D721Med (cell line): ENCODE results near the gene KIF5A.

Experiments
- DNase-seq: peaks from one replicate; pipeline ENCODE4 v3.0.0; 2011; ENCODE audit warnings: low spot score; ENCODE audit not compliant: insufficient read length
- FAIRE-seq: peaks from 2 replicates; lab custom pipeline; 2011; peaks lifted over from hg19 to GRCh38; lab: Jason Lieb, UNC
- TF ChIP-seq, protein P1 (sequence below): IDR thresholded peaks from 2 replicates; pipeline ENCODE4 v1.5.1; 2012; ENCODE audit warnings: mild to moderate bottlenecking, control low read depth; ENCODE audit not compliant: insufficient read depth; ENCODE audit errors: missing control alignments

Gene KIF5A

DNA sequence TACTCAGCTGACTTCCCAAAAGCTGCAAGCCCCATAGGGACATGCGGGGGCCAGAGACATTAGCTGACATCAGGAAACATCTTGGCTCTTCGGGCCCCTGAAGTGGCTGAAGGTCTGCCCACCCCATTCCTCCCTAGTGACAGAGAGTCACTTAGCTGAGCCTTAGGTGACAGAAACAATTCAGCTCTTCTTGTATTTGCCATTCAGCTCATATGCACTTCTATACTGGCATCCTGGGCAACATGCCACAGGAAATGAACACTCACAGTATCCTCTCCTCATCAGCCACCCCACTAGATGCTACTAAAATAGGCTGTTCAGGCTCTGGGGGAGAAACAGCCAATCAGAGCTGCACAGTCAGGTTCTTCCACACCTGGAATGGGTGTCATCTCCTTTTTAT lies 6.3 kb upstream of the KIF5A start:
- no peak for FAIRE-seq
- DNase-seq = no peak
- TF ChIP-seq, protein P1, sequence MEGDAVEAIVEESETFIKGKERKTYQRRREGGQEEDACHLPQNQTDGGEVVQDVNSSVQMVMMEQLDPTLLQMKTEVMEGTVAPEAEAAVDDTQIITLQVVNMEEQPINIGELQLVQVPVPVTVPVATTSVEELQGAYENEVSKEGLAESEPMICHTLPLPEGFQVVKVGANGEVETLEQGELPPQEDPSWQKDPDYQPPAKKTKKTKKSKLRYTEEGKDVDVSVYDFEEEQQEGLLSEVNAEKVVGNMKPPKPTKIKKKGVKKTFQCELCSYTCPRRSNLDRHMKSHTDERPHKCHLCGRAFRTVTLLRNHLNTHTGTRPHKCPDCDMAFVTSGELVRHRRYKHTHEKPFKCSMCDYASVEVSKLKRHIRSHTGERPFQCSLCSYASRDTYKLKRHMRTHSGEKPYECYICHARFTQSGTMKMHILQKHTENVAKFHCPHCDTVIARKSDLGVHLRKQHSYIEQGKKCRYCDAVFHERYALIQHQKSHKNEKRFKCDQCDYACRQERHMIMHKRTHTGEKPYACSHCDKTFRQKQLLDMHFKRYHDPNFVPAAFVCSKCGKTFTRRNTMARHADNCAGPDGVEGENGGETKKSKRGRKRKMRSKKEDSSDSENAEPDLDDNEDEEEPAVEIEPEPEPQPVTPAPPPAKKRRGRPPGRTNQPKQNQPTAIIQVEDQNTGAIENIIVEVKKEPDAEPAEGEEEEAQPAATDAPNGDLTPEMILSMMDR = no peak

DNA sequence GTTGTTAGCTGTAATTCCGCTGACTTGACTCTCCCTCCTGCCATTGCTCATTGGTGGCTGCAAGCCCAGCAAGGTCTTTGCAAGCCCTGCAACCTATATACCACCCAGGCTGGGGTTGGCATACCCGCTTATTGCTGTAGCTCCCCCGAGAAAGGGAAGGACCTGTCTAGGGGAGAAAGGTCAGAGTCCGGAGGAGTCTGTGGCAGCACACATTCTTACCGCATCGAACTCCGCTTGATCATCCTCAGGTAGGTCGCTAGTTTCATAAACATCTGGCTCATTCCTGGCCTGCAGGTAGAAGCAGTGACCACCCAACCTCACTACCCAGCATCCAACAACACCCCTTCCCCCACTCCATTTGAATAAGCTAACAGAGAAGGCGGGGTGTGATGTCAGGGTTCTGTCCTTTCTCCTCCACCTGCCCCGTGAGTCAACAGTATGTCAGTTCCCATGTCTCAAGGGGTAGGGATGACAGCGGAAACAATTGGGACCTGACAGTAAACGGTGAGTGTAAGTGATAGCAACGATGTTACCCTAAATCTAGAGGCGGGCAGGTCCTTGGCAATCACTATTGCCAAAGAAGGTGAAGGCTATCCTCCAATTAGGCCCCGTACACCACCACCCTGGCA lies 3.9 kb upstream of the KIF5A start:
- FAIRE-seq = no peak

DNA sequence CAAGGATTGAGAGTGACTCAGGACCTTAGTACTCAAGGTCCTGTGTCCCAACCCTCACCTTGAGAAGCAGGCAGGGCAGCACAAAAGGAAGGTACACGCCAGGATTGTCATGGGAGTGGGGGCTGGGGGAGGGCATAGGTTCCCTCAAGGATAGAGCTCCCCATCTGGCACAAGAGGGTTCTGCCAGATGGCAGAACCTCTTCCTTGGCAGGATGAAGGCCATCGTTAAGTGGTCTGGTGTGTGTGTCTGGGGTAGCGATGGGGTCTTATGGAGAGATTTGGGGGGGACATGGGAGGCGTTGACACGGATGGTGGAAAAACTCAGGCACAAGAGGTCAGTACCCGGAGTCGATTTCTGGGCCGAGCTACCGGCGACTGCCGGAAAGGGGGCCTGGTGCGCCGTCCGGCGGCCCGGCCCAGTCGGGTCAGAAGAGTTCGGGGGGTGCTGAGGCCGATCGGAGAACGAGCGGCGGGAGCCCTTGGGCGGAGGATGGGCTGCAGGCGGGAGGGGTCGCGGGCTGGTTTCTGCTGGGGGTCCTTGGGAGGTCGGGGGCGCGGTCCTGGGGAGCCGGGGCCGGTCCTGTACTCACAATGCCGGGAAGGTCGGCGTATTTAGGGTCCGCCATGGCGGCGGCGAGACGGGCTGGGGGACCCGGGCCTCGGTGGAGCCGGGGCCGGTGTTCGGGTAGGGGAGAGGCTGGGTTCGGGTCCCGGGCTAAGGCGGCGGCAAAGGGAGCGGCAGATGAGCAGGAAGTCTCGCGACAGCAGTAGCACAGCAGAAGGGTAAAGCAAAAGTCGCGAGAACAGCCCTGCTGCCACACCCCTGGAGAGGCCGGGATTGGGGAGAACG lies 3.2 kb upstream of the KIF5A start, which contains the start of gene DCTN2:
TSS of gene DCTN2 (minus strand) at position 755 of the 850 bp plus-strand sequence. CDS start at position 626, 129 bp downstream.
- DNase-seq (peak; percentile 95), FAIRE-seq (no peak)
- TF ChIP-seq, protein P1 = no peak

More for the DNA sequence above, 3.9 kb upstream of the KIF5A start:
- DNase-seq = no peak
- TF ChIP-seq, protein P1 = no peak

DNA sequence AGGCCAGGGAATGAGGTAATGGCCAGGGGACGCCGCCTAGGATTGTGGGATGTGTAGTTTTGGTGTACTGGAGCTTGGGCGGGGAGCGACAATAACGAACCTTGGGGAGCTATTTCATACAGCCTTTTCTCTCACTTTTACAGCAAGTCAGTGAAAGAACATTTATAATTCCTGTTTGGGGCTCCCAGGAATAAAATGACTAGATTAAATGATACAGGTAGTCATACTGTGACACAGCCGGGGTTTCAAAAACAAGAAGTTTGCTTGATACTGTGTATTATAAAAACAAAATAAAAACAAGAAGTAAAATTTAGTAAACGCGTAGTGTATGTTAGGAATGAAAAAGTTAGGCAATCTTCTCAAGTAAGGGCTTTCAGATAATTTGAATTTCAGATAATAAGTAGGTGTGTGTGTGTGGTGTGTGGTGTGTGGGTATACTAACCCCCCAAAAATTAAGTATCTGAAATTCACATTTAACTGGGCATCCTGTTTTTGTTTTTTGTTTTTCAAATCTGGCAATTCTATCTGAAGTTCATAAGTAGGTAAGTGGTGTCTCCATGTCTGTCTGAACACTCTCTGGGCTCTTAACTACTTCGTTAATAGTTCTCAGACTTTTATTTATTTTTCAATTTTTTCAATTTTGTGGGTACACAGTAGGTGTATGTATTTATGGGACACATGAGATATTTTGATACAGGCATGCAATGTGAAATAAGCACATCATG lies 2.4 kb upstream of the KIF5A start:
- FAIRE-seq (no peak), DNase-seq (no peak)
- TF ChIP-seq, protein P1 = no peak

DNA sequence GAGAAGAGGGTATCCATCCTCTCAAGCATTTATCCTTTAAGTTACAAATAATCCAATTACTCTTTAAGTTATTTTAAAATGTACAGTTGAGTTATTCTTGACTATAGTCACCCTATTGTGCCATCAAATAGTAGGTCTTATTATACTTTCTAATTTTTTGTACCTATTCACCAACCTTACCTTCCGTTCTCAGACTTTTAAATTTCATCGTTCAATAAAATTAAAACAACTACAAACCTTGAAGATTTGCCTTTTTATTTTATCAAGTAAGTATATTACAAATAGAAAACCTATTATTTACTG lies 1.9 kb upstream of the KIF5A start:
- TF ChIP-seq, protein P1 = no peak
- FAIRE-seq = no peak
- no peak for DNase-seq

DNA sequence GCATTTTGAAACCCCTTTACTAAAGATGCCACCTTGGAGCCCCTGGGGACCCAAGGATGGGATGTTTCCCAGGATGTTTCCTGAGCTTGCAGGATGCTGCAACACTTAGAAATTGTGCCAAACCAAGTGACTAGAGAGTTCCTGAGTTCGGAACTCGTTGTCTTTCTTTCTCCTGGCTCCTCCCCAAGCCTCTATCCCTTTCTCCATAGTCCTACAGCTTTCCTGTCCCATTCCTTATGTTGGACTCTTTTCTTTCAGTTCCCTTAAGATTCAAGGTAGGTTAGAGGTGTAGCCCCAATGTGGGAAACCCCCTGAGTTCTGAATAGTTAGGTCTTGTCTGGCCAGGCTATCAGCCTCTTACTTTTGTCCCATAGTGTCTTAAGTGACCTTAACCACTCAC lies 1.4 kb upstream of the KIF5A start:
- FAIRE-seq = no peak
- DNase-seq = no peak

More for the DNA sequence above, 1.4 kb upstream of the KIF5A start:
- TF ChIP-seq, protein P1 = no peak
